HepG2 (cell line): Measurements from ENCODE around the gene ATP8A2. TPM values are rescaled to one million over a fixed set of nuclear protein-coding genes. Genes with fewer than 3 reads are reported as not detected.

Experiments used
- ATAC-seq: fragments of 200-7000 bp; cut with Tn5 transposase; 3 replicates; pipeline ENCODE4 v1.9.1; 2020; ENCODE audit warnings: mild to moderate bottlenecking, moderate library complexity
- BruUV-seq: library from RNA; stranded (reverse); fragments of 400-500 nt; replicated peaks from 2 replicates; lab custom pipeline; 2021; lab: Mats Ljungman, UMichigan
- CTCF ChIA-PET: fragments of 300-600 bp; formaldehyde crosslinking; extraction: SDS; loops from one replicate; lab custom pipeline; 2021; ENCODE audit warnings: low total read pairs, inconsistent platforms, low intra/inter-chr PET ratio; lab: Yijun Ruan, JAX
- POLR2A ChIA-PET: fragments of 350-600 bp; sonication (Branson Sonifier 250); formaldehyde crosslinking; loops from one replicate; lab custom pipeline; 2020; ENCODE audit warnings: antibody characterized with exemption, inconsistent platforms; lab: Yijun Ruan, JAX
- DNase-seq: peaks from one replicate; pipeline ENCODE4 v3.0.0-alpha.2; 2015; ENCODE audit warnings: low spot score
- FAIRE-seq: peaks from 3 replicates; lab custom pipeline; 2011; peaks lifted over from hg19 to GRCh38; lab: Jason Lieb, UNC
- H2AFZ ChIP-seq: one replicate; pipeline ENCODE4 v1.6.1; 2011; ENCODE audit warnings: low read length, inconsistent platforms
- H3K27ac ChIP-seq: fragments of 300-600 bp; 3 replicates; pipeline ENCODE4 v1.8.0; 2011; ENCODE audit warnings: mixed run types, mild to moderate bottlenecking, mixed read lengths, low read length, inconsistent platforms; ENCODE audit not compliant: insufficient read depth; ENCODE audit errors: extremely low read length
- H3K27me3 ChIP-seq, 2 experiments: fragments of 200-600 bp in 1 of 2; 2 replicates in 1 of 2; 3 replicates in 1 of 2; pipeline versions ENCODE4 v1.6.0 to v1.8.0; 2011; ENCODE audit warnings: low read length in 2 of 2, mild to moderate bottlenecking in 2 of 2, moderate library complexity in 2 of 2, inconsistent platforms in 1 of 2; ENCODE audit not compliant: insufficient read depth in 2 of 2, control insufficient read depth in 1 of 2
- H3K36me3 ChIP-seq, 2 experiments: fragments of 200-600 bp in 1 of 2; replicated peaks in 1 of 2; 2 replicates in 1 of 2; 3 replicates in 1 of 2; pipeline versions ENCODE4 v1.5.1 to v1.8.0; 2011; ENCODE audit warnings: low read length in 2 of 2, inconsistent platforms in 1 of 2; ENCODE audit not compliant: insufficient read depth in 2 of 2, control insufficient read depth in 1 of 2
- H3K4me1 ChIP-seq: 2 replicates; pipeline ENCODE4 v1.5.1; 2012; ENCODE audit warnings: low read length, inconsistent platforms; ENCODE audit not compliant: insufficient read depth
- H3K4me2 ChIP-seq: 2 replicates; pipeline ENCODE4 v1.6.0; 2011; ENCODE audit warnings: low read depth, low read length, inconsistent platforms
- H3K4me3 ChIP-seq, 3 experiments: fragments of 200-600 bp in 1 of 3; sonication (generic), shearing (Covaris generic) in 1 of 3; replicated peaks in 1 of 3; 2 replicates each; pipeline ENCODE4 v1.5.1; 2011 to 2016; ENCODE audit warnings: low read length in 3 of 3, inconsistent platforms in 2 of 3, low read depth in 2 of 3, mild to moderate bottlenecking in 2 of 3, control low read depth in 1 of 3, mixed read lengths in 1 of 3; ENCODE audit not compliant: insufficient read depth in 1 of 3
- H3K79me2 ChIP-seq: one replicate; pipeline ENCODE4 v1.6.1; 2011; ENCODE audit warnings: low read length, inconsistent platforms; ENCODE audit not compliant: insufficient read depth
- H3K9ac ChIP-seq: 2 replicates; pipeline ENCODE4 v1.6.0; 2011; ENCODE audit warnings: mild to moderate bottlenecking, low read depth, low read length, inconsistent platforms; ENCODE audit not compliant: insufficient read depth
- H3K9me3 ChIP-seq: 2 replicates; pipeline ENCODE4 v1.5.1; 2012; ENCODE audit warnings: mild to moderate bottlenecking, low read length
- H4K20me1 ChIP-seq: 2 replicates; pipeline ENCODE4 v1.6.0; 2011; ENCODE audit warnings: inconsistent platforms, mild to moderate bottlenecking, low read length, moderate library complexity; ENCODE audit not compliant: insufficient read depth
- HHEX ChIP-seq: IDR thresholded peaks from 2 replicates; pipeline ENCODE4 v1.6.1; 2016; ENCODE audit warnings: control low read depth
- POLR2G ChIP-seq: fragments of 200-400 bp; formaldehyde crosslinking; IDR thresholded peaks from 2 replicates; pipeline ENCODE4 v1.6.1; 2018; ENCODE audit warnings: mild to moderate bottlenecking, low read depth, low read length, moderate library complexity
- SCMH1 ChIP-seq: sonication (generic); formaldehyde crosslinking; IDR thresholded peaks from 2 replicates; pipeline ENCODE4 v1.9.0; 2021; ENCODE audit warnings: missing genetic modification reagents, mild to moderate bottlenecking, borderline replicate concordance
- TARDBP ChIP-seq: sonication (generic); formaldehyde crosslinking; IDR thresholded peaks from 2 replicates; pipeline ENCODE4 v1.8.0; 2022; ENCODE audit warnings: mild to moderate bottlenecking, missing genetic modification reagents
- TCF7 ChIP-seq: sonication (generic); IDR thresholded peaks from 2 replicates; pipeline ENCODE4 v1.6.1; 2016; ENCODE audit warnings: antibody characterized with exemption, low read depth
- ZNF10 ChIP-seq: sonication (generic); formaldehyde crosslinking; IDR thresholded peaks from 2 replicates; pipeline ENCODE4 v1.4.0; 2020; ENCODE audit warnings: mild to moderate bottlenecking, low read depth, missing genetic modification reagents, borderline replicate concordance
- ZNF709 ChIP-seq: sonication (generic); formaldehyde crosslinking; IDR thresholded peaks from 2 replicates; pipeline ENCODE4 v1.5.0; 2020; ENCODE audit warnings: mild to moderate bottlenecking, missing genetic modification reagents
- ZNF777 ChIP-seq: sonication (generic); formaldehyde crosslinking; IDR thresholded peaks from 2 replicates; pipeline ENCODE4 v1.4.0; 2020; ENCODE audit warnings: missing genetic modification reagents
- ZNF780A ChIP-seq: sonication (generic); formaldehyde crosslinking; IDR thresholded peaks from 2 replicates; pipeline ENCODE4 v1.8.0; 2022; ENCODE audit warnings: mild to moderate bottlenecking, missing genetic modification reagents, moderate library complexity
- WGBS: methylation state at CpG from one replicate; pipeline ENCODE4 v1.1.6; 2017; ENCODE audit warnings: low lambda C conversion rate; 5-methylcytosine and 5-hydroxymethylcytosine counted together
- in situ Hi-C: cut with HindIII; loops from 2 replicates; pipeline ENCODE4 v1.10.0; 2017; ENCODE audit warnings: low pct_unique_long_range_greater_than_20kb; ENCODE audit not compliant: extremely low pct_ligation_motif_present
- intact Hi-C: fragments of 100-400 bp; cut with micrococcal nuclease; formaldehyde crosslinking; loops from one replicate; pipeline ENCODE4 v1.10.0; 2022; ENCODE audit not compliant: unreplicated experiment
- polyA plus RNA-seq, 8 experiments: library from polyadenylated mRNA; depleted of rRNA in 3 of 8; stranded (reverse) in 7 of 8; unstranded in 1 of 8; fragments of >200 nt; fragmentation: Illumina TruSeq in 4 of 8; extraction: Trizol in 4 of 8; gene quantifications; 2 replicates each; pipeline versions ENCODE4 v1.2.1 to v1.2.3, GENCODE V29; 2011 to 2016; ENCODE audit warnings: low read depth in 4 of 8, missing spikeins in 1 of 8, mixed read lengths in 1 of 8; ENCODE audit not compliant: insufficient read depth in 1 of 8
- total RNA-seq, 5 experiments: library from RNA; depleted of rRNA; stranded (reverse); fragments of >200 nt; fragmentation: Illumina TruSeq; extraction: Trizol; gene quantifications; 2 replicates each; pipeline ENCODE4 v1.2.3, GENCODE V29; 2016; ENCODE audit warnings: low read depth in 1 of 5
- TF ChIP-seq, protein P1 (sequence below): IDR thresholded peaks from 2 replicates; pipeline ENCODE4 v1.6.1; 2012; ENCODE audit warnings: inconsistent platforms

The ATP8A2 gene
- total and polyA plus RNA-seq, 2 of the 13 experiments (the other 11 are each of a cell fraction or from before 2014, with no cell fraction given) = 0.09 TPM; not detected in 1

DNA sequence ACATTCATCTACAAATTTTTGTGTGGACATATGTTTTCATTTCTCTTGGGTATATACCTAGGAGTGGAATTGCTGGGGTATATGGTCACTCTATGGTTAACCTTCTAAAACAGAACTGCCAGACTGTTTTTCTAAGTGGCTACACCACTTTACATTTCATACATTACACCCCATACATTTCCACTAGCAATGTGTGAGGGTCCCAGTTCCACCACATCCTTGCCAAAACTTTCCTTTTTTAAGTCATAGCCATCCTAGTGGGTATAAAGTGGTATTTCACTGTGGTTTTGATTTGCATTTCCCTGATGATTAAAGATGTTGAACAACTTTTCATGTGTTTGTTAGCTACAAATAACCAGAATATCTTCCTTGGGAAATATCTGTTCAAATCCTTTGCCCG lies 344.0 kb downstream of the ATP8A2 start:
- in situ Hi-C loops = no loop called here

DNA sequence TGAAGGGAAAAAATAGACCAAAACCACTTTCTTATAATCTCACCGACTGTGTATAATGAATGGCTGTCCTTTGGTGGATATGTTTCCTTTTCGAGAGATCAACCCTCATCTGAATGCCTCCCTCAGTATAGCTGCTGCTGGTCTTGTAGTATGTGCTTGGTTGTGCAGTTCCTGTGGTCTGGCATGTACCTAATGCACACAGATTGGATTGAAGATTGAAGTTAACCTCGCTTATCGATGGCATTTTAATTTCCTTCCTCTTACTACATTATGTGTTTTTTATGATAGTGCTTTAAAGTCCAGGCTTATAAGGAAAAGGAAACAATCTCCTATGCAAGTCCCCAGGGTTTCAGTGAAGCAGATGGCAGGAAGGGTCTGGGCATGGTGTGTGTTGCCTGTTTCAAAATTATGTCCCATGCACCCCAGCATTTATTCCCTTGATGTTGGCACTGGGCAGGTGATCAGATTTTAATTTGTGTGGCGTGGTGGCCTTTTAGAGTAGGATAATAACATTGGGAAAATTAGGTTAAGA lies 346.0 kb downstream of the ATP8A2 start:
- FAIRE-seq (no peak), ATAC-seq (no peak), DNase-seq (no peak)
- Histone ChIP-seq H4K20me1 (no peaks in the 10 kb centered on the region), H2AFZ (no peak overlapping the region), H3K9ac (no peak overlapping the region), H3K4me3 (no peak overlapping the region), H3K36me3 (no peaks in the 10 kb centered on the region), H3K4me2 (no peak overlapping the region), H3K27me3 (no peaks in the 10 kb centered on the region; a peak in 1 of 5 replicates), H3K4me1 (no peaks in the 10 kb centered on the region), H3K27ac (no peak overlapping the region), H3K9me3 (no peaks in the 10 kb centered on the region), H3K79me2 (no peaks in the 10 kb centered on the region)
- intact Hi-C loops (no loop called here), in situ Hi-C loops (no loop called here)
- TF ChIP-seq ZNF10 (CRISPR knock-in tag) = no peak
- no peak for TF ChIP-seq ZNF777 (CRISPR knock-in tag)
- TF ChIP-seq ZNF780A (CRISPR knock-in tag) = no peak
- no peak for TF ChIP-seq ZNF709 (CRISPR knock-in tag)
- no peak for TF ChIP-seq HHEX (CRISPR knock-in tag)
- no peak for TF ChIP-seq TARDBP
- no peak for TF ChIP-seq TCF7
- no peak for TF ChIP-seq SCMH1 (CRISPR knock-in tag)
- no TSS peak for BruUV-seq
- WGBS = 0% methylated on average over 5 of the region's 5 CpGs
- CTCF ChIA-PET = no interaction called here
- POLR2A ChIA-PET = no interaction called here

More for the DNA sequence above, 344.0 kb downstream of the ATP8A2 start:
- BruUV-seq = no TSS peak
- Histone ChIP-seq H2AFZ (no peak overlapping the region), H3K4me1 (no peaks in the 10 kb centered on the region), H3K4me3 (no peak overlapping the region), H3K27me3 (no peaks in the 10 kb centered on the region; a peak in 1 of 5 replicates), H4K20me1 (no peaks in the 10 kb centered on the region), H3K4me2 (no peak overlapping the region), H3K9ac (no peak overlapping the region), H3K79me2 (no peaks in the 10 kb centered on the region), H3K27ac (no peak overlapping the region), H3K36me3 (no peaks in the 10 kb centered on the region), H3K9me3 (no peaks in the 10 kb centered on the region)
- intact Hi-C loops = no loop called here
- no peak for TF ChIP-seq POLR2G
- TF ChIP-seq, protein P1, sequence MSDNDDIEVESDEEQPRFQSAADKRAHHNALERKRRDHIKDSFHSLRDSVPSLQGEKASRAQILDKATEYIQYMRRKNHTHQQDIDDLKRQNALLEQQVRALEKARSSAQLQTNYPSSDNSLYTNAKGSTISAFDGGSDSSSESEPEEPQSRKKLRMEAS = no peak
- POLR2A ChIA-PET = no interaction called here
- FAIRE-seq = no peak
- CTCF ChIA-PET = no interaction called here
- ATAC-seq = no peak
- WGBS = 0% methylated on average over 1 of the region's 1 CpG
- no peak for DNase-seq
